Mesenchymal stem cell (in vitro differentiated cells and primary cell): ENCODE results near the gene NT5DC1.

Source experiments
- DNase-seq: peaks from one replicate; pipeline ENCODE4 v3.0.0-alpha.2; 2013
- H2AFZ ChIP-seq: one replicate; pipeline ENCODE4 v1.6.1; 2013; ENCODE audit warnings: low read depth, mild to moderate bottlenecking, control low read depth, inconsistent platforms, low read length, moderate library complexity
- H2AK5ac ChIP-seq: 2 replicates; pipeline ENCODE4 v1.6.1; 2013; ENCODE audit warnings: low read length, moderate library complexity, mild to moderate bottlenecking, inconsistent platforms; ENCODE audit not compliant: severe bottlenecking
- H2BK120ac ChIP-seq: one replicate; pipeline ENCODE4 v1.6.1; 2013; ENCODE audit warnings: low read depth, mild to moderate bottlenecking, inconsistent platforms, low read length, moderate library complexity
- H2BK12ac ChIP-seq, 2 experiments: one replicate each; pipeline ENCODE4 v1.6.1; 2013; ENCODE audit warnings: inconsistent platforms in 2 of 2, low read length in 2 of 2, mild to moderate bottlenecking in 2 of 2, moderate library complexity in 2 of 2, control low read depth in 1 of 2
- H2BK15ac ChIP-seq: one replicate; pipeline ENCODE4 v1.6.1; 2013; ENCODE audit warnings: mild to moderate bottlenecking, low read depth, inconsistent platforms; ENCODE audit not compliant: poor library complexity, severe bottlenecking
- H2BK5ac ChIP-seq: 2 replicates; pipeline ENCODE4 v1.6.1; 2013; ENCODE audit warnings: low read depth, mild to moderate bottlenecking, low read length, control low read depth, inconsistent platforms; ENCODE audit not compliant: poor library complexity, severe bottlenecking
- H3K14ac ChIP-seq, 2 experiments: one replicate each; pipeline ENCODE4 v1.6.1; 2013; ENCODE audit warnings: inconsistent platforms in 2 of 2, low read length in 2 of 2, control low read depth in 1 of 2, mild to moderate bottlenecking in 1 of 2, moderate library complexity in 1 of 2
- H3K18ac ChIP-seq, 2 experiments: one replicate each; pipeline ENCODE4 v1.6.1; 2013; ENCODE audit warnings: inconsistent platforms in 2 of 2, low read length in 2 of 2, control low read depth in 1 of 2, low read depth in 1 of 2, mild to moderate bottlenecking in 1 of 2
- H3K23ac ChIP-seq, 2 experiments: one replicate each; pipeline ENCODE4 v1.6.1; 2013; ENCODE audit warnings: inconsistent platforms in 2 of 2, low read length in 2 of 2, mild to moderate bottlenecking in 2 of 2, moderate library complexity in 2 of 2, control low read depth in 1 of 2
- H3K27ac ChIP-seq: 2 replicates; pipeline ENCODE4 v1.5.1; 2013; ENCODE audit warnings: mild to moderate bottlenecking, moderate library complexity, low read length, control low read depth, inconsistent platforms; ENCODE audit not compliant: poor library complexity, severe bottlenecking
- H3K27me3 ChIP-seq, 2 experiments: 2 replicates each; pipeline versions ENCODE4 v1.6.1 to v1.7.0; 2013; ENCODE audit warnings: low read length in 2 of 2, mild to moderate bottlenecking in 2 of 2, moderate library complexity in 2 of 2, control low read depth in 1 of 2, inconsistent platforms in 1 of 2; ENCODE audit not compliant: control insufficient read depth in 1 of 2, insufficient read depth in 1 of 2
- H3K36me3 ChIP-seq, 2 experiments: 2 replicates each; pipeline versions ENCODE4 v1.6.1 to v1.7.0; 2013; ENCODE audit warnings: low read length in 2 of 2, control low read depth in 1 of 2, inconsistent platforms in 1 of 2, low read depth in 1 of 2, mild to moderate bottlenecking in 1 of 2; ENCODE audit not compliant: insufficient read depth in 2 of 2, control insufficient read depth in 1 of 2
- H3K4ac ChIP-seq, 2 experiments: one replicate each; pipeline ENCODE4 v1.6.1; 2013; ENCODE audit warnings: inconsistent platforms in 2 of 2, low read length in 2 of 2, mild to moderate bottlenecking in 2 of 2, moderate library complexity in 2 of 2, control low read depth in 1 of 2, low read depth in 1 of 2
- H3K4me1 ChIP-seq: 2 replicates; pipeline ENCODE4 v1.6.1; 2013; ENCODE audit warnings: low read depth, low read length, control low read depth; ENCODE audit not compliant: control insufficient read depth, insufficient read depth
- H3K4me2 ChIP-seq: 2 replicates; pipeline ENCODE4 v1.6.1; 2013; ENCODE audit warnings: low read length, mild to moderate bottlenecking, inconsistent platforms; ENCODE audit not compliant: poor library complexity, severe bottlenecking
- H3K4me3 ChIP-seq, 2 experiments: 2 replicates each; pipeline versions ENCODE4 v1.5.1 to v1.7.0; 2013; ENCODE audit warnings: low read length in 2 of 2, mild to moderate bottlenecking in 2 of 2, control low read depth in 1 of 2, low read depth in 1 of 2; ENCODE audit not compliant: insufficient read depth in 1 of 2
- H3K79me1 ChIP-seq: replicated peaks from 2 replicates; pipeline ENCODE4 v1.6.1; 2013; ENCODE audit warnings: mild to moderate bottlenecking, control low read depth, low read length, inconsistent platforms; ENCODE audit not compliant: poor library complexity, severe bottlenecking
- H3K9ac ChIP-seq: 2 replicates; pipeline ENCODE4 v1.7.0; 2013; ENCODE audit warnings: mild to moderate bottlenecking, low read length, moderate library complexity
- H3K9me3 ChIP-seq: 2 replicates; pipeline ENCODE4 v1.7.0; 2013; ENCODE audit warnings: mild to moderate bottlenecking, low read length; ENCODE audit not compliant: control insufficient read depth
- H4K8ac ChIP-seq: one replicate; pipeline ENCODE4 v1.6.1; 2013; ENCODE audit warnings: inconsistent platforms, mild to moderate bottlenecking, low read length, moderate library complexity
- H4K91ac ChIP-seq: one replicate; pipeline ENCODE4 v1.6.1; 2013; ENCODE audit warnings: mild to moderate bottlenecking, low read length, inconsistent platforms
- WGBS: methylation state at CpG from one replicate; pipeline ENCODE4 v1.1.7; 2013; ENCODE audit warnings: mixed read lengths; 5-methylcytosine and 5-hydroxymethylcytosine counted together

The NT5DC1 gene

GRCh38 chr6:116263353-116263752, 162.7 kb downstream of the NT5DC1 start:
- Histone ChIP-seq H3K14ac (no peak overlapping the region), H2BK12ac (no peak overlapping the region), H3K27me3 (no peaks in the 10 kb centered on the region), H2AFZ (no peak overlapping the region), H3K4ac (no peak overlapping the region), H2BK5ac (no peak overlapping the region), H3K27ac (no peak overlapping the region), H2BK120ac (no peak overlapping the region), H4K91ac (no peak overlapping the region), H2AK5ac (no peak overlapping the region), H3K4me1 (peaks cover 7% of the 10 kb centered on the region), H4K8ac (no peak overlapping the region), H3K23ac (no peak overlapping the region), H3K18ac (no peak overlapping the region), H2BK15ac (no peak overlapping the region), H3K4me2 (no peak overlapping the region), H3K9ac (no peak overlapping the region), H3K79me1 (peaks cover 19% of the 10 kb centered on the region), H3K4me3 (no peak overlapping the region), H3K36me3 (peaks cover 6 to 15% of the 10 kb centered on the region in 2 experiments), H3K9me3 (peaks cover 22% of the 10 kb centered on the region)
- no peak for DNase-seq
- WGBS = 92% methylated on average over 1 of the region's 1 CpG

- Histone ChIP-seq H2AK5ac (no peak overlapping the region), H3K4me3 (no peak overlapping the region), H3K36me3 (peaks cover 0 to 9% of the 10 kb centered on the region in 2 experiments), H4K8ac (no peak overlapping the region), H3K9me3 (peaks cover 22% of the 10 kb centered on the region), H3K4me2 (no peak overlapping the region), H2BK12ac (no peak overlapping the region), H3K14ac (no peak overlapping the region), H3K18ac (no peak overlapping the region), H2AFZ (no peak overlapping the region), H3K27ac (no peak overlapping the region), H3K9ac (no peak overlapping the region), H3K23ac (no peak overlapping the region), H2BK120ac (no peak overlapping the region), H2BK15ac (no peak overlapping the region), H4K91ac (no peak overlapping the region), H3K79me1 (peaks cover 13% of the 10 kb centered on the region), H3K4ac (no peak overlapping the region), H2BK5ac (no peak overlapping the region), H3K4me1 (peaks cover 7% of the 10 kb centered on the region), H3K27me3 (no peaks in the 10 kb centered on the region)
- 85% methylated on average over 4 of the region's 4 CpGs for WGBS
- DNase-seq = no peak
Measured at GRCh38 chr6:116265041-116265829, 164.6 kb downstream of the NT5DC1 start.

- Histone ChIP-seq H2BK15ac (no peak overlapping the region), H3K4ac (no peak overlapping the region), H4K91ac (no peak overlapping the region), H3K9me3 (peaks cover 22% of the 10 kb centered on the region), H4K8ac (no peak overlapping the region), H2BK5ac (no peak overlapping the region), H2AFZ (no peak overlapping the region), H3K18ac (no peak overlapping the region), H3K4me2 (no peak overlapping the region), H3K9ac (peak overlapping the region; percentile 25), H3K4me3 (no peak overlapping the region), H2BK120ac (no peak overlapping the region), H2BK12ac (no peak overlapping the region), H3K4me1 (peaks cover 7% of the 10 kb centered on the region), H2AK5ac (no peak overlapping the region), H3K79me1 (peaks cover 13% of the 10 kb centered on the region), H3K14ac (no peak overlapping the region), H3K27me3 (no peaks in the 10 kb centered on the region), H3K27ac (no peak overlapping the region), H3K36me3 (peaks cover 7 to 9% of the 10 kb centered on the region in 2 experiments), H3K23ac (no peak overlapping the region)
- peak; percentile 21 for DNase-seq
Measured at GRCh38 chr6:116266803-116267202, 166.2 kb downstream of the NT5DC1 start.

- peaks cover 9 to 16% of the 10 kb centered on the region in 2 experiments for H3K36me3 ChIP-seq
- no peak overlapping the region for H2BK120ac ChIP-seq
- no peak overlapping the region for H2BK12ac ChIP-seq
- no peak overlapping the region for H4K8ac ChIP-seq
- H3K27ac ChIP-seq = no peak overlapping the region
- no peak overlapping the region for H4K91ac ChIP-seq
- H3K9me3 ChIP-seq = peaks cover 14% of the 10 kb centered on the region
- WGBS = no CpG with 5 or more reads among the region's 3 CpGs
- H2BK5ac ChIP-seq = no peak overlapping the region
- H2AK5ac ChIP-seq = no peak overlapping the region
- no peak overlapping the region for H3K4me3 ChIP-seq
- DNase-seq = no peak
- no peaks in the 10 kb centered on the region for H3K27me3 ChIP-seq
- no peak overlapping the region for H3K4me2 ChIP-seq
- peaks cover 13% of the 10 kb centered on the region for H3K79me1 ChIP-seq
- H2AFZ ChIP-seq = no peak overlapping the region
- no peak overlapping the region for H2BK15ac ChIP-seq
- H3K4me1 ChIP-seq = peaks cover 7% of the 10 kb centered on the region
- H3K9ac ChIP-seq = peak overlapping the region; percentile 15
- H3K18ac ChIP-seq = no peak overlapping the region
- H3K23ac ChIP-seq = no peak overlapping the region
- no peak overlapping the region for H3K4ac ChIP-seq
- H3K14ac ChIP-seq = no peak overlapping the region
Measured at GRCh38 chr6:116267836-116268588, 167.4 kb downstream of the NT5DC1 start.
